HCT116 (cell line): Measurements from ENCODE around the gene BAHD1. TPM values are rescaled to one million over a fixed set of nuclear protein-coding genes. Genes with fewer than 3 reads are reported as not detected.

Source experiments
- ATAC-seq: fragments of 200-7000 bp; cut with Tn5 transposase; 2 replicates; pipeline ENCODE4 v1.9.1; 2020; ENCODE audit warnings: mild to moderate bottlenecking, moderate library complexity
- BruUV-seq: library from RNA; stranded (reverse); fragments of 400-500 nt; replicated peaks from 2 replicates; lab custom pipeline; 2021; lab: Mats Ljungman, UMichigan
- CTCF ChIA-PET: fragments of 300-600 bp; sonication (Branson Sonifier 250); formaldehyde crosslinking; loops from one replicate; lab custom pipeline; 2021; ENCODE audit warnings: antibody characterized with exemption; lab: Charles Lee
- POLR2A ChIA-PET: fragments of 300-600, 350-600 bp; sonication (Branson Sonifier 250); formaldehyde crosslinking; loops from one replicate; lab custom pipeline; 2021; ENCODE audit warnings: antibody characterized with exemption; lab: Charles Lee
- RAD21 ChIA-PET, 2 experiments: fragments of 300-600 bp; sonication (Branson Sonifier 250); formaldehyde crosslinking; loops; one replicate each; lab custom pipeline; 2023; ENCODE audit warnings: low total read pairs in 2 of 2; ENCODE audit not compliant: uncharacterized antibody in 2 of 2, unreplicated experiment in 2 of 2, low non-redundant PET in 1 of 2; lab: Charles Lee
- DNase-seq: peaks from one replicate; pipeline ENCODE4 v3.0.0-alpha.2; 2010; ENCODE audit warnings: low read depth, low spot score
- H2AFZ ChIP-seq: fragments of 200-600 bp; shearing (Covaris generic), sonication (generic); 2 replicates; pipeline ENCODE4 v1.6.1; 2017; ENCODE audit warnings: low read depth, mixed run types, mixed read lengths, antibody characterized with exemption, low read length; ENCODE audit not compliant: poor library complexity, severe bottlenecking
- H3K27ac ChIP-seq: 2 replicates; pipeline ENCODE4 v1.5.1; 2012; ENCODE audit warnings: low read depth, low read length
- H3K27me3 ChIP-seq: fragments of 200-600 bp; sonication (generic); 2 replicates; pipeline ENCODE4 v1.6.1; 2016; ENCODE audit warnings: mixed run types, low read length, mixed read lengths; ENCODE audit not compliant: insufficient read depth
- H3K36me3 ChIP-seq, 2 experiments: fragments of 200-500 bp in 1 of 2; fragments of 200-600 bp in 1 of 2; sonication (Bioruptor generic) in 1 of 2; sonication (generic) in 1 of 2; 2 replicates each; pipeline versions ENCODE4 v1.5.1 to v1.6.1; 2014 to 2016; ENCODE audit warnings: low read length in 2 of 2, inconsistent platforms in 1 of 2, mixed read lengths in 1 of 2, mixed run types in 1 of 2; ENCODE audit not compliant: insufficient read depth in 2 of 2, control insufficient read depth in 1 of 2
- H3K4me1 ChIP-seq, 2 experiments: fragments of 200-600 bp in 1 of 2; sonication (generic) in 1 of 2; 2 replicates each; pipeline versions ENCODE4 v1.5.1 to v1.6.1; 2012 to 2017; ENCODE audit warnings: low read length in 2 of 2, inconsistent platforms in 1 of 2, mild to moderate bottlenecking in 1 of 2, mixed read lengths in 1 of 2, mixed run types in 1 of 2, moderate library complexity in 1 of 2; ENCODE audit not compliant: insufficient read depth in 2 of 2, control insufficient read depth in 1 of 2
- H3K4me2 ChIP-seq: fragments of 200-600 bp; sonication (generic); 2 replicates; pipeline ENCODE4 v1.6.1; 2017; ENCODE audit warnings: mixed run types, low read length, mixed read lengths
- H3K4me3 ChIP-seq, 2 experiments: fragments of 200-600 bp in 1 of 2; sonication (generic) in 1 of 2; replicated peaks in 1 of 2; 2 replicates each; pipeline ENCODE4 v1.5.1; 2011 to 2016; ENCODE audit warnings: low read length in 2 of 2, control low read depth in 1 of 2, low read depth in 1 of 2, mild to moderate bottlenecking in 1 of 2, mixed read lengths in 1 of 2, mixed run types in 1 of 2
- H3K79me2 ChIP-seq: fragments of 200-600 bp; sonication (generic); 2 replicates; pipeline ENCODE4 v1.6.1; 2017; ENCODE audit warnings: mild to moderate bottlenecking, mixed run types, low read length, moderate library complexity, mixed read lengths; ENCODE audit not compliant: insufficient read depth
- H3K9ac ChIP-seq: fragments of 200-600 bp; sonication (generic); 2 replicates; pipeline ENCODE4 v1.6.1; 2016; ENCODE audit warnings: low read length, mixed read lengths
- H3K9me2 ChIP-seq: fragments of 200-600 bp; sonication (generic), shearing (Covaris generic); 2 replicates; pipeline ENCODE4 v1.6.1; 2017; ENCODE audit warnings: mixed run types, mild to moderate bottlenecking, moderate library complexity; ENCODE audit not compliant: insufficient read depth
- H3K9me3 ChIP-seq, 2 experiments: fragments of 200-500 bp in 1 of 2; fragments of 200-600 bp in 1 of 2; sonication (Bioruptor generic) in 1 of 2; sonication (generic) in 1 of 2; 2 replicates each; pipeline ENCODE4 v1.6.1; 2014 to 2017; ENCODE audit warnings: low read length in 2 of 2, mixed read lengths in 2 of 2, inconsistent platforms in 1 of 2, low read depth in 1 of 2, mild to moderate bottlenecking in 1 of 2, mixed run types in 1 of 2, moderate library complexity in 1 of 2; ENCODE audit not compliant: control insufficient read depth in 1 of 2, insufficient read depth in 1 of 2
- H4K20me1 ChIP-seq: fragments of 200-600 bp; sonication (generic), shearing (Covaris generic); 2 replicates; pipeline ENCODE4 v1.6.1; 2017; ENCODE audit warnings: mixed run types, mild to moderate bottlenecking, moderate library complexity; ENCODE audit not compliant: insufficient read depth
- CBX3 ChIP-seq: IDR thresholded peaks from 2 replicates; pipeline ENCODE4 v1.6.1; 2012; ENCODE audit warnings: low read depth
- CEBPB ChIP-seq: IDR thresholded peaks from 2 replicates; pipeline ENCODE4 v1.6.1; 2012; ENCODE audit warnings: low read depth
- EGR1 ChIP-seq: IDR thresholded peaks from 2 replicates; pipeline ENCODE4 v1.6.1; 2012; ENCODE audit warnings: low read depth
- ELF1 ChIP-seq: IDR thresholded peaks from 2 replicates; pipeline ENCODE4 v1.6.1; 2012; ENCODE audit warnings: low read depth, borderline replicate concordance
- EZH2 ChIP-seq: fragments of 200-600 bp; sonication (generic); IDR thresholded peaks from 2 replicates; pipeline ENCODE4 v1.6.1; 2017; ENCODE audit warnings: antibody characterized with exemption, mixed run types
- EZH2phosphoT487 ChIP-seq: fragments of 200-600 bp; IDR thresholded peaks from 2 replicates; pipeline ENCODE4 v1.6.1; 2018; ENCODE audit warnings: antibody characterized with exemption, borderline replicate concordance
- POLR2AphosphoS5 ChIP-seq: IDR thresholded peaks from 2 replicates; pipeline ENCODE4 v1.6.1; 2011; ENCODE audit warnings: mild to moderate bottlenecking, low read depth, low read length, moderate library complexity
- RAD21 ChIP-seq: IDR thresholded peaks from 2 replicates; pipeline ENCODE4 v1.6.1; 2012; ENCODE audit warnings: low read depth, mild to moderate bottlenecking
- SP1 ChIP-seq: IDR thresholded peaks from 2 replicates; pipeline ENCODE4 v1.6.1; 2012; ENCODE audit warnings: low read depth
- TCF7L2 ChIP-seq: IDR thresholded peaks from 2 replicates; pipeline ENCODE4 v1.7.0; 2011; ENCODE audit warnings: borderline replicate concordance, inconsistent platforms; ENCODE audit not compliant: insufficient read depth, insufficient read length; ENCODE audit errors: extremely low read depth
- YY1 ChIP-seq: IDR thresholded peaks from 2 replicates; pipeline ENCODE4 v1.6.1; 2011; ENCODE audit warnings: low read length, low read depth, moderate library complexity, mild to moderate bottlenecking; ENCODE audit not compliant: insufficient replicate concordance; ENCODE audit errors: extremely low read depth
- ZBTB33 ChIP-seq: IDR thresholded peaks from 2 replicates; pipeline ENCODE4 v1.6.1; 2011; ENCODE audit warnings: mild to moderate bottlenecking, low read length, moderate library complexity; ENCODE audit not compliant: insufficient replicate concordance; ENCODE audit errors: extremely low read depth
- ZFX ChIP-seq: fragments of 450-650 bp; IDR thresholded peaks from 2 replicates; pipeline ENCODE4 v1.6.1; 2017
- ZNF274 ChIP-seq: fragments of 200-500 bp; sonication (Bioruptor generic); IDR thresholded peaks from 2 replicates; pipeline ENCODE4 v1.6.1; 2014; ENCODE audit warnings: mild to moderate bottlenecking, low read depth, low read length, inconsistent platforms
- intact Hi-C: fragments of 100-400 bp; cut with micrococcal nuclease; formaldehyde crosslinking; loops from 2 replicates; pipeline ENCODE4 v1.10.0; 2022
- total RNA-seq: library from RNA; stranded (reverse); gene quantifications from one replicate; pipeline ENCODE4 v1.2.1, GENCODE V29; 2021; ENCODE audit not compliant: unreplicated experiment

The BAHD1 gene
- total RNA-seq, 1 experiment from 2014 or later: 25.0 TPM

GRCh38 chr15:40436892-40437751, 3.6 kb upstream of the BAHD1 start:
- no peak overlapping the region for H3K27ac ChIP-seq
- DNase-seq (no peak), ATAC-seq (no peak)
- intact Hi-C loops: no loop called here
- H2AFZ ChIP-seq: no peak overlapping the region
- no peaks in the 10 kb centered on the region for H3K36me3 ChIP-seq
- no peak overlapping the region for H3K4me2 ChIP-seq
- no TSS peak for BruUV-seq
- no peak overlapping the region for H3K4me3 ChIP-seq
- H3K79me2 ChIP-seq: peaks cover 5% of the 10 kb centered on the region; the same call in 1 of the 2 replicates
- ChIA-PET RAD21 (no interaction called here), CTCF (no interaction called here), POLR2A (no interaction called here)
- no peaks in the 10 kb centered on the region for H4K20me1 ChIP-seq
- H3K9ac ChIP-seq: no peak overlapping the region
- TF ChIP-seq CBX3 (no peak), EZH2phosphoT487 (no peak), POLR2AphosphoS5 (no peak), ZNF274 (no peak), YY1 (no peak), CEBPB (no peak), EZH2 (no peak), RAD21 (no peak), ELF1 (no peak), TCF7L2 (no peak), SP1 (no peak), ZBTB33 (no peak), EGR1 (no peak), ZFX (no peak)
- H3K4me1 ChIP-seq: peaks cover 7 to 19% of the 10 kb centered on the region in 2 experiments; a peak in 3 of 4 replicates
- H3K27me3 ChIP-seq: no peaks in the 10 kb centered on the region
- no peaks in the 10 kb centered on the region for H3K9me2 ChIP-seq
- no peaks in the 10 kb centered on the region for H3K9me3 ChIP-seq
